ENCODE data around the gene UBR3. TPM values are rescaled to one million over a fixed set of nuclear protein-coding genes. Genes with fewer than 3 reads are reported as not detected.
A peak's percentile ranks its signal among the peaks of the same experiment; 100 is the strongest.

UBR3 gene
- total RNA-seq, 1 donor from 2014 or later = 67.8 TPM

- Histone ChIP-seq H3K36me3 (ENCODE audit: control insufficient read depth in 3 of 3, insufficient read depth in 3 of 3, low read length in 3 of 3) (peaks cover 3 to 8% (median 7%) of the 10 kb centered on the region in 3 donors), H3K4me3 (ENCODE audit: low read length in 3 of 3) (no peak overlapping the region), H3K27me3 (ENCODE audit: control insufficient read depth in 3 of 3, insufficient read depth in 3 of 3, low read length in 3 of 3) (no peaks in the 10 kb centered on the region), H3K4me1 (ENCODE audit: control insufficient read depth in 3 of 3, insufficient read depth in 3 of 3, low read length in 3 of 3) (no peaks in the 10 kb centered on the region), H3K9ac (ENCODE audit: low read depth in 1 of 3, low read length in 3 of 3) (no peak overlapping the region), H3K9me3 (ENCODE audit: control insufficient read depth in 3 of 3, low read length in 3 of 3) (no peaks in the 10 kb centered on the region), H3K27ac (ENCODE audit: low read depth, low read length) (no peak overlapping the region)
Measured at GRCh38 chr2:169979025-169979424, 151.8 kb downstream of the UBR3 start.

- Histone ChIP-seq H3K4me3 (ENCODE audit: low read length in 3 of 3) (no peak overlapping the region), H3K36me3 (ENCODE audit: control insufficient read depth in 3 of 3, insufficient read depth in 3 of 3, low read length in 3 of 3) (peaks cover 3 to 8% (median 7%) of the 10 kb centered on the region in 3 donors), H3K4me1 (ENCODE audit: control insufficient read depth in 3 of 3, insufficient read depth in 3 of 3, low read length in 3 of 3) (no peaks in the 10 kb centered on the region), H3K27me3 (ENCODE audit: control insufficient read depth in 3 of 3, insufficient read depth in 3 of 3, low read length in 3 of 3) (no peaks in the 10 kb centered on the region), H3K9ac (ENCODE audit: low read depth in 1 of 3, low read length in 3 of 3) (no peak overlapping the region), H3K27ac (ENCODE audit: low read depth, low read length) (no peak overlapping the region), H3K9me3 (ENCODE audit: control insufficient read depth in 3 of 3, low read length in 3 of 3) (no peaks in the 10 kb centered on the region)
Measured at GRCh38 chr2:169980001-169980400, 152.7 kb downstream of the UBR3 start.

GRCh38 chr2:169980643-169981042 is 153.4 kb downstream of the UBR3 start:
- Histone ChIP-seq H3K4me3 (ENCODE audit: low read length in 3 of 3) (no peak overlapping the region), H3K27me3 (ENCODE audit: control insufficient read depth in 3 of 3, insufficient read depth in 3 of 3, low read length in 3 of 3) (no peaks in the 10 kb centered on the region), H3K9ac (ENCODE audit: low read depth in 1 of 3, low read length in 3 of 3) (no peak overlapping the region), H3K36me3 (ENCODE audit: control insufficient read depth in 3 of 3, insufficient read depth in 3 of 3, low read length in 3 of 3) (peaks cover 3 to 8% (median 7%) of the 10 kb centered on the region in 3 donors), H3K27ac (ENCODE audit: low read depth, low read length) (no peak overlapping the region), H3K9me3 (ENCODE audit: control insufficient read depth in 3 of 3, low read length in 3 of 3) (no peaks in the 10 kb centered on the region), H3K4me1 (ENCODE audit: control insufficient read depth in 3 of 3, insufficient read depth in 3 of 3, low read length in 3 of 3) (no peaks in the 10 kb centered on the region)

GRCh38 chr2:169982929-169983328 is 155.7 kb downstream of the UBR3 start:
- Histone ChIP-seq H3K27ac (ENCODE audit: low read depth, low read length) (no peak overlapping the region), H3K36me3 (ENCODE audit: control insufficient read depth in 3 of 3, insufficient read depth in 3 of 3, low read length in 3 of 3) (peaks cover 0 to 4% (median 2%) of the 10 kb centered on the region in 3 donors), H3K4me1 (ENCODE audit: control insufficient read depth in 3 of 3, insufficient read depth in 3 of 3, low read length in 3 of 3) (no peaks in the 10 kb centered on the region), H3K27me3 (ENCODE audit: control insufficient read depth in 3 of 3, insufficient read depth in 3 of 3, low read length in 3 of 3) (no peaks in the 10 kb centered on the region), H3K4me3 (ENCODE audit: low read length in 3 of 3) (no peak overlapping the region), H3K9me3 (ENCODE audit: control insufficient read depth in 3 of 3, low read length in 3 of 3) (no peaks in the 10 kb centered on the region), H3K9ac (ENCODE audit: low read depth in 1 of 3, low read length in 3 of 3) (no peak overlapping the region)

- Histone ChIP-seq H3K27ac (ENCODE audit: low read depth, low read length) (no peak overlapping the region), H3K27me3 (ENCODE audit: control insufficient read depth in 3 of 3, insufficient read depth in 3 of 3, low read length in 3 of 3) (no peaks in the 10 kb centered on the region), H3K4me3 (ENCODE audit: low read length in 3 of 3) (no peak overlapping the region), H3K36me3 (ENCODE audit: control insufficient read depth in 3 of 3, insufficient read depth in 3 of 3, low read length in 3 of 3) (peaks cover 0 to 4% (median 2%) of the 10 kb centered on the region in 3 donors), H3K9ac (ENCODE audit: low read depth in 1 of 3, low read length in 3 of 3) (no peak overlapping the region), H3K4me1 (ENCODE audit: control insufficient read depth in 3 of 3, insufficient read depth in 3 of 3, low read length in 3 of 3) (no peaks in the 10 kb centered on the region), H3K9me3 (ENCODE audit: control insufficient read depth in 3 of 3, low read length in 3 of 3) (no peaks in the 10 kb centered on the region)
Measured at GRCh38 chr2:169983506-169983905, 156.3 kb downstream of the UBR3 start.

GRCh38 chr2:169984145-169984544 is 156.9 kb downstream of the UBR3 start:
- Histone ChIP-seq H3K9me3 (ENCODE audit: control insufficient read depth in 3 of 3, low read length in 3 of 3) (no peaks in the 10 kb centered on the region), H3K27me3 (ENCODE audit: control insufficient read depth in 3 of 3, insufficient read depth in 3 of 3, low read length in 3 of 3) (no peaks in the 10 kb centered on the region), H3K36me3 (ENCODE audit: control insufficient read depth in 3 of 3, insufficient read depth in 3 of 3, low read length in 3 of 3) (peaks cover 0 to 4% (median 4%) of the 10 kb centered on the region in 3 donors), H3K27ac (ENCODE audit: low read depth, low read length) (no peak overlapping the region), H3K4me1 (ENCODE audit: control insufficient read depth in 3 of 3, insufficient read depth in 3 of 3, low read length in 3 of 3) (no peaks in the 10 kb centered on the region), H3K9ac (ENCODE audit: low read depth in 1 of 3, low read length in 3 of 3) (no peak overlapping the region), H3K4me3 (ENCODE audit: low read length in 3 of 3) (no peak overlapping the region)

GRCh38 chr2:169994752-169995151 is 167.5 kb downstream of the UBR3 start:
- Histone ChIP-seq H3K27ac (ENCODE audit: low read depth, low read length) (no peak overlapping the region), H3K4me3 (ENCODE audit: low read length in 3 of 3) (no peak overlapping the region), H3K36me3 (ENCODE audit: control insufficient read depth in 3 of 3, insufficient read depth in 3 of 3, low read length in 3 of 3) (peaks cover 10 to 21% (median 20%) of the 10 kb centered on the region in 3 donors), H3K9ac (ENCODE audit: low read depth in 1 of 3, low read length in 3 of 3) (no peak overlapping the region), H3K4me1 (ENCODE audit: control insufficient read depth in 3 of 3, insufficient read depth in 3 of 3, low read length in 3 of 3) (no peaks in the 10 kb centered on the region), H3K9me3 (ENCODE audit: control insufficient read depth in 3 of 3, low read length in 3 of 3) (peaks cover 0 to 7% (median 2%) of the 10 kb centered on the region in 3 donors), H3K27me3 (ENCODE audit: control insufficient read depth in 3 of 3, insufficient read depth in 3 of 3, low read length in 3 of 3) (no peaks in the 10 kb centered on the region)

GRCh38 chr2:169997140-169997887 is 170.1 kb downstream of the UBR3 start:
- Histone ChIP-seq H3K9ac (ENCODE audit: low read depth in 1 of 3, low read length in 3 of 3) (no peak overlapping the region), H3K4me1 (ENCODE audit: control insufficient read depth in 3 of 3, insufficient read depth in 3 of 3, low read length in 3 of 3) (no peaks in the 10 kb centered on the region), H3K36me3 (ENCODE audit: control insufficient read depth in 3 of 3, insufficient read depth in 3 of 3, low read length in 3 of 3) (peaks cover 12 to 24% (median 20%) of the 10 kb centered on the region in 3 donors), H3K27me3 (ENCODE audit: control insufficient read depth in 3 of 3, insufficient read depth in 3 of 3, low read length in 3 of 3) (no peaks in the 10 kb centered on the region), H3K4me3 (ENCODE audit: low read length in 3 of 3) (no peak overlapping the region), H3K9me3 (ENCODE audit: control insufficient read depth in 3 of 3, low read length in 3 of 3) (peaks cover 0 to 7% (median 2%) of the 10 kb centered on the region in 3 donors), H3K27ac (ENCODE audit: low read depth, low read length) (no peak overlapping the region)

- no peaks in the 10 kb centered on the region for H3K27me3 ChIP-seq (ENCODE audit: control insufficient read depth in 3 of 3, insufficient read depth in 3 of 3, low read length in 3 of 3)
- H3K27ac ChIP-seq (ENCODE audit: low read depth, low read length) = peak overlapping the region; percentile 1
- no peaks in the 10 kb centered on the region for H3K4me1 ChIP-seq (ENCODE audit: control insufficient read depth in 3 of 3, insufficient read depth in 3 of 3, low read length in 3 of 3)
- peaks cover 0 to 7% (median 2%) of the 10 kb centered on the region in 3 donors for H3K9me3 ChIP-seq (ENCODE audit: control insufficient read depth in 3 of 3, low read length in 3 of 3)
- peaks cover 15 to 31% (median 29%) of the 10 kb centered on the region in 3 donors for H3K36me3 ChIP-seq (ENCODE audit: control insufficient read depth in 3 of 3, insufficient read depth in 3 of 3, low read length in 3 of 3)
- H3K9ac ChIP-seq (ENCODE audit: low read depth in 1 of 3, low read length in 3 of 3) = no peak overlapping the region
- H3K4me3 ChIP-seq (ENCODE audit: low read length in 3 of 3) = no peak overlapping the region
Measured at GRCh38 chr2:169999054-169999453, 171.8 kb downstream of the UBR3 start.

- Histone ChIP-seq H3K4me3 (ENCODE audit: low read length in 3 of 3) (no peak overlapping the region), H3K9ac (ENCODE audit: low read depth in 1 of 3, low read length in 3 of 3) (no peak overlapping the region), H3K27ac (ENCODE audit: low read depth, low read length) (no peak overlapping the region), H3K27me3 (ENCODE audit: control insufficient read depth in 3 of 3, insufficient read depth in 3 of 3, low read length in 3 of 3) (no peaks in the 10 kb centered on the region), H3K36me3 (ENCODE audit: control insufficient read depth in 3 of 3, insufficient read depth in 3 of 3, low read length in 3 of 3) (peaks cover 12 to 32% (median 32%) of the 10 kb centered on the region in 3 donors), H3K9me3 (ENCODE audit: control insufficient read depth in 3 of 3, low read length in 3 of 3) (peaks cover 0 to 7% (median 2%) of the 10 kb centered on the region in 3 donors), H3K4me1 (ENCODE audit: control insufficient read depth in 3 of 3, insufficient read depth in 3 of 3, low read length in 3 of 3) (no peaks in the 10 kb centered on the region)
Measured at GRCh38 chr2:170002096-170002495, 174.8 kb downstream of the UBR3 start.
